Measurements from ENCODE around the gene RUNDC1.

The RUNDC1 gene

GRCh38 chr17:43016216-43016615, 35.9 kb downstream of the RUNDC1 start:
- peak in 1 of 10 donors; percentile 44 for DNase-seq
- intact Hi-C loops (cut with DNase I): no loop called here

DNA sequence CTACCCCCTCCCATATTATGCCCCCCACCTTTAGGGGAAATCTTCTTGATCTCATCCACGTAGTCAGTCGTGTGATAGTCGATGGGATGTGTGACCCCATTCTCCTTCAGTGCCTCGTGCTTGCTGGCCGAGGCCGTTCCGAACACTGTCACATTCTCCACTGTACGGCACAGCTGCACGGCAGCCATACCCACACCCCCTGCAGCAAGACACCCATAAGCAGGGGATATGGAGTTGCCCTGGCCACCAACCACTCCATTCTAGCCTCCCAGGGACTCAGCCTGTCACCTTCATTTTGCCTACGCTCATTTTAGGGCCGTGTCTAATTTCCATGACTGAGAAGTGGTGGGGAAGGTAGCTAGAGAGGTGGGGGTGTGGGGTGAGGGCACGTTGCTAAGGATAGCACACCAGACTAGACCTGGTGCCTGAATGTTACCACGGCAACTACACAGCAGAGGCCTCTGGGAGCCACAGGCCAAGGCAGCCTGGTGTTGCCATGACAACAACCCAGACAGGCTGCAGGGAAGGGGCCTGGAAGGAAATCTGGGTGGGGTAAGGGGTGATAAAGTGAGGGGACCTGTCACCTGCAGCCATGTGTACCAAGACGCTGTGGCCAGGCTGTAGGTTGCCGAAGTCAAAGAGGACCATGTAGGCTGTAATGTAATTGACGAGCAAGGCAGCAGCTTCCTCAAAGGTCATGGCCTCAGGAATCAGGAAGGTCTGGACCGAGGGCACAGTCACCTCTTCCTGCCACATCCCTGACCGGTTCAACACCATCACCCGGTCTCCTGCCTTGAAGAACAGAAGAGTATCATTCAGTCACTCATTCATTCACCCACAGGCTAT, 37.9 kb downstream of the RUNDC1 start:
- intact Hi-C loops (cut with DNase I): no loop called here
- peak in 2 of 10 donors; percentile 34 to 66 for DNase-seq

- intact Hi-C loops (cut with DNase I): no loop called here
- no peak for DNase-seq
Measured at GRCh38 chr17:43018932-43019331, 38.6 kb downstream of the RUNDC1 start.

DNA sequence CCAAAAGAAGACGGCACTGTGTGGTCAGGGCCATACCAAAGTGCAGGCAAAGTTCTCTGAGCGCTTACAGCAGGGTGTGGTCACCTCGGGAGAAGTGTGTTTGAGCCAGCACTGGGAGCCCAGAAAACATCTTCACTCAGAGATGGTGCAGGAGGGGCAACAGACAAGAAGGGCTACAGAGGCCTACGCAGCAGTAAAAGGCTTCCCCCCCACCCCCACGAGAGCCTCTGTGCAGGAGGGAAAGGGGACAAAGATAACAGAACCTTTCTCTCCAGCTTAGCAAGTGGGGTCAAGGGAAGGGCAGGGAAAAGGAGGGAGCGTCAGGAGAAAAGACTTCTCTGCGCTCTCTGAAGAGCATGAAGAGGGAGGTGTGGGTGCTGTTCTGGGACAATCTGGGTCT, 39.1 kb downstream of the RUNDC1 start:
- intact Hi-C loops (cut with DNase I): no loop called here

GRCh38 chr17:43020030-43020621, 39.8 kb downstream of the RUNDC1 start:
- intact Hi-C loops (cut with DNase I): loop anchor here (5.0 kb wide), 1 partner anchor 312 kb away; no protein-coding TSS in a partner anchor
- peak in 1 of 10 donors; percentile 23 for DNase-seq

More for the DNA sequence above, 39.1 kb downstream of the RUNDC1 start:
- DNase-seq: peak in 1 of 10 donors; percentile 23

DNA sequence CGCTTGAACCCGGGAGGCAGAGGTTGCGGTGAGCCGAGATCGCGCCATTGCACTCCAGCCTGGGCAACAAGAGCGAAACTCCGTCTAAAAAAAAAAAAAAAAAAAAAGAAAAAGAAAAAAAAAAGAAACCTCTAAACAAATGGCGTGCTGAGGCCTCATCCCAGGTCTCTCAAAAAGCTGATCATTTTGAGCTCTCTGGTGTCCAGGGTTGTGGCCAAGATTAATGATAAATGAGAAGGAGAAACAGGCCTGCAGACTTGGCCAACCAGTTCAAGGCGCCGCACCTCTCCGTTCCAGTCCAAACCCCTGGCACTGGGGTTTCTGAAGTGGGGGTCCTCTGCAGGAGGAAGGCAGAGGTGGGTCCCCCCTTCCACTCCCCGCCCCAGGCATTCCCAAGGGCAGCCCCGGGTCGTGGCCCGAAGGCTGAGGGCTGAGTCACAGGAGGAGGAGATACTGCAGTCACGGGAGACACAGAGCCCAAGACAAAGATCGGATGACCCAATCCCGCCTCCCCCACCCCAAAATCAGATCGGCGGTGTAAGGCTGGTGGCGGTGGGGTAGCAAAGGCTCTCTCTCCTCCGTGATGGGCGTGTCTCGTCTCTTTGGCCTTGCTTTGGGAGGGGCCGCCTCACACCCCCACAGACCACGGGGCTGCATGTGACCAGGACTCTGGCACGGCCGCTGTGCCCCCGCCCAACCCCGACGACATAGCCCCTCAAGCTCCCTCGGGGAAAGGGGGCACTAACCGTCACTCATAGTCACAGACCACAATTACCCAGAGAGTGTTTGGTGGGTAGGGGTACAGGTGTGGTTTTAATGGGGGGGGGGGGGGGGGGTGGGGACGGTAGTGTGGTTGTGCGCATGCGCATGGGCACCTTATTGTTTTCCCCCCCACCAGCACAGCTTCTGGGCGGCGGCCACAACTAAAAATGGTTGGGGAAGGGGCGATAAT, 40.7 kb downstream of the RUNDC1 start:
- DNase-seq: peak in 7 of 10 donors; percentile 18 to 90 (median 32)
- intact Hi-C loops (cut with DNase I): loop anchor here (5.0 kb wide), 1 partner anchor 311 kb away; no protein-coding TSS in a partner anchor

- peak; percentile 68 to 96 (median 78) for DNase-seq
- intact Hi-C loops (cut with DNase I): loop anchor here (2.0 to 5.0 kb wide), 2 partner anchors 149 to 310 kb away; partner anchors contain the start of gene NBR1
Measured at GRCh38 chr17:43021741-43022512, 41.6 kb downstream of the RUNDC1 start, which contains the start of gene VAT1. VAT1 (minus strand) TSS chr17:43022385; CDS start chr17:43022322, 63 bp downstream.

DNA sequence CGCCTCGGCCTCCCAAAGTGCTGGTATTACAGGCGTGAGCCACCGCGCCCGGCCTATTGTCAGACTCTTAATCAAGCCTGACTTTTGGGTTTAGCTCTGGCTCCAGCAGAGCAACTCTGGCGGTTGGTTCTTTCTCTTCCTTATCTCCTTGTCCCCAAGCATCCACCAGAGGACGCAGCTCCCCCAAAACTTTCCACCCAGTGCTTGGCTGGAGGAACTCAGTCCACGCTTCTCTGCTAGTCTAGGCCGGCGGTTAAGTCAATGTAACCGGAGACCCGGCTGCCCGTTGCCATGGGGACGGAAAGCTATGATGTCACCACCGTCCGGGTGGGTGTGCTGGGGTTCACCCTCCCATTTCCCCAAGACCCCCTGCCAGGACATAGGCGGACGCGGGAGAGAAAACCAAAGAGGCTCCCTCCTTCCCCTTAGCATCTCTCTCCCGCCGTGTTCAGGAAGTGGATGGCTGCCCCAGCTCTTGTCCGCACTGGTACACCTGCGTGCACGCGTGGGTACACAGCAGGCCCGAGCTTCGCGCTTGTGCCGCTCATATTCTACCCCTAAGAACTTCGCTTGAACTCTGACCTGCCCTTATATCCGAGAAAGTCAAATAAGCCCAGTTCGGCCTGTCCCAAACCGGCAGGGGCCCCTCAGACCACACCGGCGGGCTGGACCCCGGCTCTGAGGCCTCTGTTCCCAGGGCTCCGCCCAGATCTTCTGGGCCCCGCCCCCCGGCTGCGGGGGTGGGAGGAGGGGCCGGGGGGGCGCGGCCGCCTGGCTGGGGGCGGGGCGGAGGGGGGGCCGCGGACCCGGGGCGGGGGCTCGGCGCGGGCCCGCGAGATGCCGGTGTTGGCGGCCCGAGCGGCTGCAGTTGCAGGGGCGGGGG, 44.3 kb downstream of the RUNDC1 start, which contains the start of gene RND2:
Gene RND2, plus strand, starts transcription at position 825 of the 883 bp plus-strand sequence. CDS start 117 bp downstream, outside the sequence.
- intact Hi-C loops (cut with DNase I): loop anchor here (5.0 kb wide), 1 partner anchor 308 kb away; no protein-coding TSS in a partner anchor
- DNase-seq: peak; percentile 81 to 98 (median 90)

DNA sequence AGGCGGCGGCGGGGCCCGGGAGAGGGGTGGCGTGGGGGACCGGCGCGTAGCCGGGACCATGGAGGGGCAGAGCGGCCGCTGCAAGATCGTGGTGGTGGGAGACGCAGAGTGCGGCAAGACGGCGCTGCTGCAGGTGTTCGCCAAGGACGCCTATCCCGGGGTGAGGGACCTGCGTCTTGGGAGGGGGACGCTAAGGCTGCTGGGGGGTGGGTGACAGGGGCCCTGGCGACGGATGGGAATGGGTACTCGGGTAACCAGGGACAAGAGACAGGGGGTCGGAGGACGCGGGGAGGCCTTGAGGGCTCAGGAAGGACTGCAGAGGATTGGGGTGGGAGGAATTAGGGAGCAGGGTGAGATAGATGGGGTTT, 44.9 kb downstream of the RUNDC1 start:
- peak in 3 of 10 donors; percentile 65 to 85 (median 73) for DNase-seq
- intact Hi-C loops (cut with DNase I): no loop called here

GRCh38 chr17:43025766-43026537, 45.6 kb downstream of the RUNDC1 start:
- intact Hi-C loops (cut with DNase I): no loop called here
- peak in 3 of 10 donors; percentile 42 to 68 (median 62) for DNase-seq

DNA sequence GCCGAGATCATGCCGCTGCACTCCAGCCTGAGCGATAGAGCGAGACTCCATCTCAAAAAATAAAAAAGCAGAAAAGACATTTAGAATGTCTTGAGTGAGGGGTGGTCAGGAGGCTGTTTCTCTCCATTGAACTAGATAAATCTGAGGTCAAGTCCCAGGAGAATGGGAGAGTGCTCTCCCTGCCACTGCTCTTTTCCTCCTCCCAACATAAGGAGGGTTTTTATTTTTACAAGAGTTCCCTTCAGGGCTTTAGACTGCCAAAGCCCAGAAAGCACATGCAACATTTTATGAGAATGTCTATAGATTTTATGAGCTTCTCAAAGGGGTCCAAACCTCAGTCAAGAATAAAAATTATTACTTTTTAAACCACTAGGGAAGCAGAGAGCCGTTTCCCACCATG, 46.2 kb downstream of the RUNDC1 start:
- intact Hi-C loops (cut with DNase I): no loop called here
- DNase-seq: no peak

GRCh38 chr17:43027091-43028032, 47.0 kb downstream of the RUNDC1 start:
- intact Hi-C loops (cut with DNase I): no loop called here
- DNase-seq: peak in 3 of 10 donors; percentile 22 to 54 (median 41)

DNA sequence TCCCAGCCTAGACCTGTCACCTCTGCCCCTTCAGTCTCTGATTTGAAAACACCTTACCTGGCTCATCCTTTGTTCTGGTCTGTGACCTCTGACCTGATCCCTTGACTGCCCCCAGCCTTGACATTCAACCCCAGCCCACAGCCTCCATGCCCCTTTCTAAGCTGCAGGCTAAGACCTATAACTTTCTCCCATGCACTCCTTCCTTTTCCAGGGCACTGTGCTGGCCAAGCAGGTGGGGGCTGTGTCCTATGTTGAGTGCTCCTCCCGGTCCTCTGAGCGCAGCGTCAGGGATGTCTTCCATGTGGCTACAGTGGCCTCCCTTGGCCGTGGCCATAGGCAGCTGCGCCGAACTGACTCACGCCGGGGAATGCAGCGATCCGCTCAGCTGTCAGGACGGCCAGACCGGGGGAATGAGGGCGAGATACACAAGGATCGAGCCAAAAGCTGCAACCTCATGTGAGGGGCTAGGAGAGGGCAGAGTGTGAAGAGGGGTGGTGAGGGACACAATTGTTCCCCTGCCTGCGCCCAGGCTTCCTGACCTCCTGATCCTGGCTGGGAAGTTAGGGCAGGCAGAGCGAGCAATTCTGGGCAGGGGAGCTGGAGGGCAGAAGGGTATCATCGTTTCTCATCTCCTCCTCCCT, 48.0 kb downstream of the RUNDC1 start:
- intact Hi-C loops (cut with DNase I): no loop called here
- peak in 2 of 10 donors; percentile 58 to 72 for DNase-seq

GRCh38 chr17:43030137-43030767, 49.9 kb downstream of the RUNDC1 start:
- intact Hi-C loops (cut with DNase I): no loop called here
- DNase-seq: peak in 1 of 10 donors; percentile 60

GRCh38 chr17:43031666-43032065, 51.3 kb downstream of the RUNDC1 start:
- peak in 1 of 10 donors; percentile 24 for DNase-seq
- intact Hi-C loops (cut with DNase I): no loop called here

All from posterior cingulate gyrus (tissue), 11 donors.